ENCODE data around the gene FNTB.
A peak's percentile ranks its signal among the peaks of the same experiment; 100 is the strongest.

The FNTB gene

GRCh38 chr14:64947710-64948611 is 38.7 kb upstream of the FNTB start:
- H3K9me3 Mint-ChIP-seq: no peaks in the 10 kb centered on the region
- no peaks in the 10 kb centered on the region for H3K27me3 Mint-ChIP-seq
- peaks cover 45% of the 10 kb centered on the region for H3K4me1 Mint-ChIP-seq
- H3K4me3 Mint-ChIP-seq: no peak overlapping the region
- H3K27ac Mint-ChIP-seq: no peak overlapping the region
- H3K36me3 Mint-ChIP-seq: no peaks in the 10 kb centered on the region

- Mint-ChIP-seq H3K27me3 (no peaks in the 10 kb centered on the region), H3K4me3 (no peak overlapping the region), H3K4me1 (peaks cover 42% of the 10 kb centered on the region), H3K27ac (no peak overlapping the region), H3K36me3 (no peaks in the 10 kb centered on the region), H3K9me3 (no peaks in the 10 kb centered on the region)
Measured at GRCh38 chr14:64948612-64949210, 38.0 kb upstream of the FNTB start.

GRCh38 chr14:64950889-64951288 is 35.8 kb upstream of the FNTB start:
- Mint-ChIP-seq H3K9me3 (no peaks in the 10 kb centered on the region), H3K4me1 (peaks cover 33% of the 10 kb centered on the region), H3K27ac (no peak overlapping the region), H3K4me3 (no peak overlapping the region), H3K27me3 (no peaks in the 10 kb centered on the region), H3K36me3 (no peaks in the 10 kb centered on the region)

GRCh38 chr14:64951291-64951690 is 35.4 kb upstream of the FNTB start:
- Mint-ChIP-seq H3K27ac (no peak overlapping the region), H3K4me1 (peaks cover 29% of the 10 kb centered on the region), H3K9me3 (no peaks in the 10 kb centered on the region), H3K36me3 (no peaks in the 10 kb centered on the region), H3K27me3 (no peaks in the 10 kb centered on the region), H3K4me3 (no peak overlapping the region)

- no peaks in the 10 kb centered on the region for H3K36me3 Mint-ChIP-seq
- no peak overlapping the region for H3K27ac Mint-ChIP-seq
- H3K4me1 Mint-ChIP-seq: peaks cover 25% of the 10 kb centered on the region
- H3K9me3 Mint-ChIP-seq: no peaks in the 10 kb centered on the region
- no peak overlapping the region for H3K4me3 Mint-ChIP-seq
- H3K27me3 Mint-ChIP-seq: no peaks in the 10 kb centered on the region
Measured at GRCh38 chr14:64951724-64952123, 35.0 kb upstream of the FNTB start.

GRCh38 chr14:64952598-64953309 is 33.9 kb upstream of the FNTB start:
- H3K27me3 Mint-ChIP-seq: no peaks in the 10 kb centered on the region
- H3K27ac Mint-ChIP-seq: no peak overlapping the region
- no peaks in the 10 kb centered on the region for H3K36me3 Mint-ChIP-seq
- H3K4me3 Mint-ChIP-seq: no peak overlapping the region
- H3K4me1 Mint-ChIP-seq: peaks cover 16% of the 10 kb centered on the region
- H3K9me3 Mint-ChIP-seq: no peaks in the 10 kb centered on the region

GRCh38 chr14:64953310-64953654 is 33.4 kb upstream of the FNTB start:
- no peaks in the 10 kb centered on the region for H3K27me3 Mint-ChIP-seq
- H3K4me3 Mint-ChIP-seq: no peak overlapping the region
- H3K27ac Mint-ChIP-seq: no peak overlapping the region
- peaks cover 13% of the 10 kb centered on the region for H3K4me1 Mint-ChIP-seq
- no peaks in the 10 kb centered on the region for H3K9me3 Mint-ChIP-seq
- H3K36me3 Mint-ChIP-seq: no peaks in the 10 kb centered on the region

GRCh38 chr14:64953661-64954060 is 33.0 kb upstream of the FNTB start:
- Mint-ChIP-seq H3K9me3 (no peaks in the 10 kb centered on the region), H3K27ac (peak overlapping the region; percentile 43), H3K36me3 (no peaks in the 10 kb centered on the region), H3K27me3 (no peaks in the 10 kb centered on the region), H3K4me1 (peaks cover 13% of the 10 kb centered on the region), H3K4me3 (no peak overlapping the region)

- Mint-ChIP-seq H3K27ac (no peak overlapping the region), H3K4me1 (peaks cover 13% of the 10 kb centered on the region), H3K36me3 (no peaks in the 10 kb centered on the region), H3K27me3 (no peaks in the 10 kb centered on the region), H3K9me3 (no peaks in the 10 kb centered on the region), H3K4me3 (no peak overlapping the region)
Measured at GRCh38 chr14:64954491-64955240, 32.0 kb upstream of the FNTB start.

- H3K36me3 Mint-ChIP-seq: no peaks in the 10 kb centered on the region
- H3K27ac Mint-ChIP-seq: no peak overlapping the region
- H3K4me3 Mint-ChIP-seq: no peak overlapping the region
- H3K27me3 Mint-ChIP-seq: no peaks in the 10 kb centered on the region
- peaks cover 16% of the 10 kb centered on the region for H3K4me1 Mint-ChIP-seq
- no peaks in the 10 kb centered on the region for H3K9me3 Mint-ChIP-seq
Measured at GRCh38 chr14:64955297-64955696, 31.4 kb upstream of the FNTB start.

GRCh38 chr14:64956697-64957406 is 29.8 kb upstream of the FNTB start:
- no peak overlapping the region for H3K4me3 Mint-ChIP-seq
- no peaks in the 10 kb centered on the region for H3K36me3 Mint-ChIP-seq
- H3K4me1 Mint-ChIP-seq: peaks cover 19% of the 10 kb centered on the region
- no peaks in the 10 kb centered on the region for H3K9me3 Mint-ChIP-seq
- H3K27ac Mint-ChIP-seq: no peak overlapping the region
- no peaks in the 10 kb centered on the region for H3K27me3 Mint-ChIP-seq

GRCh38 chr14:64958201-64958600 is 28.5 kb upstream of the FNTB start:
- Mint-ChIP-seq H3K9me3 (no peaks in the 10 kb centered on the region), H3K36me3 (no peaks in the 10 kb centered on the region), H3K27me3 (no peaks in the 10 kb centered on the region), H3K4me3 (no peak overlapping the region), H3K4me1 (peaks cover 8% of the 10 kb centered on the region), H3K27ac (no peak overlapping the region)

GRCh38 chr14:64958743-64959142 is 28.0 kb upstream of the FNTB start:
- Mint-ChIP-seq H3K27ac (no peak overlapping the region), H3K4me3 (no peak overlapping the region), H3K4me1 (peaks cover 7% of the 10 kb centered on the region), H3K9me3 (no peaks in the 10 kb centered on the region), H3K27me3 (no peaks in the 10 kb centered on the region), H3K36me3 (peaks cover under 1% of the 10 kb centered on the region)

GRCh38 chr14:64960762-64961276 is 25.9 kb upstream of the FNTB start:
- peaks cover 3% of the 10 kb centered on the region for H3K36me3 Mint-ChIP-seq
- no peak overlapping the region for H3K4me3 Mint-ChIP-seq
- peak overlapping the region; percentile 84 for H3K27ac Mint-ChIP-seq
- H3K9me3 Mint-ChIP-seq: no peaks in the 10 kb centered on the region
- H3K4me1 Mint-ChIP-seq: peaks cover 10% of the 10 kb centered on the region
- no peaks in the 10 kb centered on the region for H3K27me3 Mint-ChIP-seq

- Mint-ChIP-seq H3K27me3 (no peaks in the 10 kb centered on the region), H3K36me3 (peaks cover 3% of the 10 kb centered on the region), H3K4me3 (no peak overlapping the region), H3K27ac (no peak overlapping the region), H3K9me3 (no peaks in the 10 kb centered on the region), H3K4me1 (peaks cover 19% of the 10 kb centered on the region)
Measured at GRCh38 chr14:64963611-64964010, 23.1 kb upstream of the FNTB start.
